H1 (cell line): ENCODE measurements around the gene C6orf62. TPM values are rescaled to one million over a fixed set of nuclear protein-coding genes. Genes with fewer than 3 reads are reported as not detected.

Experiments used
- CTCF ChIA-PET: fragments of 300-600 bp; sonication (Branson Sonifier 250); formaldehyde crosslinking; loops from one replicate; lab custom pipeline; 2021; ENCODE audit not compliant: partially characterized antibody; lab: Charles Lee
- POLR2A ChIA-PET: fragments of 300-600 bp; sonication (Branson Sonifier 250); formaldehyde crosslinking; loops from one replicate; lab custom pipeline; 2021; ENCODE audit warnings: inconsistent platforms; ENCODE audit not compliant: partially characterized antibody; lab: Charles Lee
- DNase-seq, 2 experiments: peaks; one replicate each; pipeline versions ENCODE4 v3.0.0 to v3.0.0-alpha.2; 2010 to 2022; ENCODE audit warnings: low spot score in 2 of 2, low read depth in 1 of 2, mixed read lengths in 1 of 2
- FAIRE-seq: peaks from 2 replicates; lab custom pipeline; 2011; peaks lifted over from hg19 to GRCh38; lab: Jason Lieb, UNC
- H2AFZ ChIP-seq: 2 replicates; pipeline ENCODE4 v1.8.1; 2012; ENCODE audit warnings: low read length, inconsistent platforms
- H2AK5ac ChIP-seq: 2 replicates; pipeline ENCODE4 v1.6.1; 2013; ENCODE audit warnings: low read depth, low read length
- H2BK120ac ChIP-seq: replicated peaks from 2 replicates; pipeline ENCODE3; 2013; ENCODE audit warnings: low read depth, low read length, inconsistent platforms
- H2BK12ac ChIP-seq: 2 replicates; pipeline ENCODE4 v1.6.1; 2013; ENCODE audit warnings: low read depth, low read length
- H2BK15ac ChIP-seq: 2 replicates; pipeline ENCODE4 v1.6.1; 2013; ENCODE audit warnings: low read length
- H2BK20ac ChIP-seq: 2 replicates; pipeline ENCODE4 v1.6.1; 2013; ENCODE audit warnings: low read length
- H2BK5ac ChIP-seq: 2 replicates; pipeline ENCODE4 v1.6.1; 2013; ENCODE audit warnings: low read depth, low read length
- H3K14ac ChIP-seq: 2 replicates; pipeline ENCODE4 v1.6.1; 2013; ENCODE audit warnings: inconsistent platforms; ENCODE audit not compliant: insufficient read length
- H3K18ac ChIP-seq: 2 replicates; pipeline ENCODE4 v1.6.1; 2013; ENCODE audit warnings: low read length; ENCODE audit errors: extremely low read depth
- H3K23ac ChIP-seq: 2 replicates; pipeline ENCODE4 v1.6.1; 2013; ENCODE audit warnings: inconsistent platforms; ENCODE audit not compliant: insufficient read length
- H3K23me2 ChIP-seq: 2 replicates; pipeline ENCODE4 v1.6.1; 2013; ENCODE audit warnings: low read depth, low read length
- H3K27ac ChIP-seq: 2 replicates; pipeline ENCODE4 v1.6.1; 2011; ENCODE audit warnings: low read depth, low read length, inconsistent platforms
- H3K27me3 ChIP-seq, 4 experiments: replicated peaks in 1 of 4; 1 replicate in 1 of 4; 2 replicates in 3 of 4; pipeline versions ENCODE4 v1.6.1 to v1.8.1; 2011 to 2013; ENCODE audit warnings: low read length in 3 of 4, mild to moderate bottlenecking in 3 of 4, inconsistent platforms in 2 of 4, mixed read lengths in 2 of 4, moderate library complexity in 1 of 4; ENCODE audit not compliant: control insufficient read depth in 3 of 4, insufficient read depth in 3 of 4; ENCODE audit errors: extremely low read depth in 1 of 4
- H3K36me3 ChIP-seq, 4 experiments: 2 replicates each; pipeline versions ENCODE4 v1.6.1 to v1.8.1; 2011 to 2013; ENCODE audit warnings: mild to moderate bottlenecking in 4 of 4, low read length in 3 of 4, moderate library complexity in 2 of 4, control low read depth in 1 of 4, inconsistent platforms in 1 of 4; ENCODE audit not compliant: insufficient read depth in 4 of 4, control insufficient read depth in 2 of 4
- H3K4ac ChIP-seq: replicated peaks from 2 replicates; pipeline ENCODE3; 2013; ENCODE audit warnings: low read length, low read depth, mixed read lengths, inconsistent platforms; ENCODE audit not compliant: insufficient read length
- H3K4me1 ChIP-seq, 4 experiments: replicated peaks in 1 of 4; 1 replicate in 1 of 4; 2 replicates in 3 of 4; pipeline versions ENCODE4 v1.6.1 to v1.8.1; 2011 to 2013; ENCODE audit warnings: low read length in 3 of 4, inconsistent platforms in 2 of 4, mixed read lengths in 1 of 4; ENCODE audit not compliant: insufficient read depth in 4 of 4, control insufficient read depth in 3 of 4
- H3K4me2 ChIP-seq, 2 experiments: 2 replicates each; pipeline versions ENCODE4 v1.6.1 to v1.8.1; 2011 to 2013; ENCODE audit warnings: low read depth in 2 of 2, low read length in 2 of 2, control low read depth in 1 of 2, inconsistent platforms in 1 of 2, mild to moderate bottlenecking in 1 of 2; ENCODE audit not compliant: insufficient read depth in 1 of 2
- H3K4me3 ChIP-seq, 4 experiments: fragments of 200-600, 300-600 bp in 1 of 4; sonication (generic), shearing (Covaris generic), sonication (Bioruptor Twin) in 1 of 4; 2 replicates each; pipeline versions ENCODE4 v1.5.1 to v1.8.1; 2011 to 2016; ENCODE audit warnings: low read length in 4 of 4, low read depth in 3 of 4, control low read depth in 2 of 4, inconsistent platforms in 2 of 4, mild to moderate bottlenecking in 2 of 4, mixed read lengths in 1 of 4, moderate library complexity in 1 of 4; ENCODE audit not compliant: insufficient read depth in 2 of 4; ENCODE audit errors: extremely low read depth in 1 of 4
- H3K56ac ChIP-seq: replicated peaks from 2 replicates; pipeline ENCODE3; 2013; ENCODE audit warnings: low read depth, mild to moderate bottlenecking, mixed read lengths, low read length, inconsistent platforms; ENCODE audit not compliant: insufficient read length
- H3K79me1 ChIP-seq: 2 replicates; pipeline ENCODE4 v1.6.1; 2013; ENCODE audit warnings: low read depth, low read length, control low read depth
- H3K79me2 ChIP-seq, 2 experiments: 2 replicates each; pipeline versions ENCODE4 v1.6.1 to v1.8.1; 2012 to 2013; ENCODE audit warnings: low read length in 2 of 2, mild to moderate bottlenecking in 2 of 2, inconsistent platforms in 1 of 2; ENCODE audit not compliant: insufficient read depth in 2 of 2, control insufficient read depth in 1 of 2
- H3K9ac ChIP-seq, 4 experiments: replicated peaks in 1 of 4; 1 replicate in 1 of 4; 2 replicates in 3 of 4; pipeline versions ENCODE4 v1.6.1 to v1.8.1; 2011 to 2013; ENCODE audit warnings: low read depth in 3 of 4, low read length in 3 of 4, control low read depth in 2 of 4, mild to moderate bottlenecking in 2 of 4, moderate library complexity in 2 of 4, inconsistent platforms in 1 of 4; ENCODE audit errors: extremely low read depth in 1 of 4
- H3K9me3 ChIP-seq, 2 experiments: 2 replicates each; pipeline versions ENCODE4 v1.6.1 to v1.8.1; 2012 to 2013; ENCODE audit warnings: mild to moderate bottlenecking in 2 of 2, moderate library complexity in 2 of 2, control low read depth in 1 of 2, inconsistent platforms in 1 of 2, low read depth in 1 of 2, low read length in 1 of 2, mixed read lengths in 1 of 2; ENCODE audit not compliant: insufficient read depth in 2 of 2
- H4K20me1 ChIP-seq, 2 experiments: replicated peaks in 1 of 2; 2 replicates each; pipeline versions ENCODE3 to v1.8.1; 2011 to 2013; ENCODE audit warnings: inconsistent platforms in 2 of 2, low read length in 2 of 2, mild to moderate bottlenecking in 1 of 2; ENCODE audit not compliant: insufficient read depth in 2 of 2, control insufficient read depth in 1 of 2
- H4K5ac ChIP-seq: 2 replicates; pipeline ENCODE4 v1.6.1; 2013; ENCODE audit warnings: low read length, low read depth, mixed read lengths, inconsistent platforms; ENCODE audit not compliant: insufficient read length
- H4K8ac ChIP-seq: 2 replicates; pipeline ENCODE4 v1.8.0; 2013; ENCODE audit warnings: mild to moderate bottlenecking, moderate library complexity, low read length, inconsistent platforms; ENCODE audit not compliant: insufficient read depth; ENCODE audit errors: extremely low read depth
- H4K91ac ChIP-seq: replicated peaks from 2 replicates; pipeline ENCODE3; 2013; ENCODE audit warnings: low read length, mixed read lengths, inconsistent platforms; ENCODE audit not compliant: insufficient read length
- ASH2L ChIP-seq: fragments of 200-600, 300-600 bp; sonication (generic); IDR thresholded peaks from one replicate; pipeline ENCODE4 v1.7.1; 2017; ENCODE audit warnings: low read length
- BACH1 ChIP-seq: IDR thresholded peaks from 2 replicates; pipeline ENCODE4 v1.6.1; 2012; ENCODE audit warnings: low read length, improper control_type of control experiment
- BCL11A ChIP-seq, 2 experiments: IDR thresholded peaks; one replicate each; pipeline ENCODE4 v1.6.1; 2011; ENCODE audit warnings: low read depth in 2 of 2, low read length in 2 of 2, mild to moderate bottlenecking in 2 of 2
- CBX5 ChIP-seq: fragments of 300-800, 300-1000 bp; sonication (generic); IDR thresholded peaks from 2 replicates; pipeline ENCODE4 v1.7.1; 2016; ENCODE audit warnings: antibody characterized with exemption, low read length, low read depth
- CBX8 ChIP-seq: fragments of 300-800, 300-1000 bp; sonication (generic); IDR thresholded peaks from 2 replicates; pipeline ENCODE4 v1.7.1; 2016; ENCODE audit warnings: low read depth, low read length, borderline replicate concordance
- CHD1 ChIP-seq: IDR thresholded peaks from 2 replicates; pipeline ENCODE4 v1.6.1; 2012; ENCODE audit warnings: low read depth, low read length, improper control_type of control experiment
- FOSL1 ChIP-seq: IDR thresholded peaks from 2 replicates; pipeline ENCODE4 v1.6.1; 2011; ENCODE audit warnings: mild to moderate bottlenecking, low read depth, low read length, moderate library complexity; ENCODE audit not compliant: insufficient read depth
- KDM1A ChIP-seq: fragments of 200-600, 300-600 bp; sonication (generic); IDR thresholded peaks from 2 replicates; pipeline ENCODE4 v1.7.1; 2016; ENCODE audit warnings: mild to moderate bottlenecking, low read length, borderline replicate concordance
- NANOG ChIP-seq: IDR thresholded peaks from 2 replicates; pipeline ENCODE4 v1.6.1; 2011; ENCODE audit warnings: low read length, low read depth, mild to moderate bottlenecking, inconsistent platforms; ENCODE audit not compliant: insufficient read depth, poor library complexity, severe bottlenecking
- PHF8 ChIP-seq: fragments of 200-600 bp; sonication (generic); conservative IDR thresholded peaks from 2 replicates; pipeline ENCODE4 v1.7.1; 2012; ENCODE audit warnings: low read depth, mild to moderate bottlenecking, inconsistent platforms, low read length, moderate library complexity
- SAP30 ChIP-seq: fragments of 300-600 bp; sonication (generic); IDR thresholded peaks from 2 replicates; pipeline ENCODE4 v1.7.1; 2012; ENCODE audit warnings: low read length, moderate library complexity, mild to moderate bottlenecking, inconsistent platforms; ENCODE audit not compliant: insufficient read depth, insufficient replicate concordance
- SIN3A ChIP-seq, 2 experiments: IDR thresholded peaks in 1 of 2; conservative IDR thresholded peaks in 1 of 2; 2 replicates each; pipeline ENCODE4 v1.6.1; 2011 to 2012; ENCODE audit warnings: low read length in 2 of 2, improper control_type of control experiment in 1 of 2, low read depth in 1 of 2, mild to moderate bottlenecking in 1 of 2
- WGBS, 2 experiments: shearing (Covaris generic) in 1 of 2; methylation state at CpG; one replicate each; pipeline versions ENCODE4 v1.1.6 to v1.1.7; 2013 to 2015; ENCODE audit warnings: low lambda C conversion rate in 2 of 2, mixed read lengths in 2 of 2, inconsistent platforms in 1 of 2, low coverage in 1 of 2, missing lambda C conversion rate in 1 of 2; ENCODE audit not compliant: insufficient replicate concordance in 2 of 2, insufficient coverage in 1 of 2, insufficient read length in 1 of 2; ENCODE audit errors: extremely low coverage in 1 of 2, missing lambda C conversion rate in 1 of 2; 5-methylcytosine and 5-hydroxymethylcytosine counted together
- polyA plus RNA-seq, 7 experiments: library from polyadenylated mRNA; depleted of rRNA in 3 of 7; stranded (reverse) in 5 of 7; unstranded in 2 of 7; fragments of >200 nt in 5 of 7; fragments of 200-250 nt in 2 of 7; gene quantifications; 1 replicate in 5 of 7; 2 replicates in 1 of 7; 4 replicates in 1 of 7; pipeline versions ENCODE4 v1.2.1 to v1.2.3, GENCODE V29; 2011 to 2013; ENCODE audit warnings: missing spikeins in 2 of 7, mixed read lengths in 2 of 7
- total RNA-seq: library from RNA; stranded (reverse); fragmentation: NEBNext Ultra II Directional; extraction: Animal tissue kit (Norgen Biotek cat#: 25700); gene quantifications from 2 replicates; pipeline ENCODE4 v1.2.1, GENCODE V29; 2021
- TF ChIP-seq, protein P1 (sequence below): IDR thresholded peaks from 2 replicates; pipeline ENCODE4 v1.6.1; 2011; ENCODE audit warnings: low read length, improper control_type of control experiment

C6orf62 gene
- total and polyA plus RNA-seq, 2 of the 8 experiments (the other 6 are each of a cell fraction or from before 2014, with no cell fraction given) = 25.6 to 101 TPM

DNA sequence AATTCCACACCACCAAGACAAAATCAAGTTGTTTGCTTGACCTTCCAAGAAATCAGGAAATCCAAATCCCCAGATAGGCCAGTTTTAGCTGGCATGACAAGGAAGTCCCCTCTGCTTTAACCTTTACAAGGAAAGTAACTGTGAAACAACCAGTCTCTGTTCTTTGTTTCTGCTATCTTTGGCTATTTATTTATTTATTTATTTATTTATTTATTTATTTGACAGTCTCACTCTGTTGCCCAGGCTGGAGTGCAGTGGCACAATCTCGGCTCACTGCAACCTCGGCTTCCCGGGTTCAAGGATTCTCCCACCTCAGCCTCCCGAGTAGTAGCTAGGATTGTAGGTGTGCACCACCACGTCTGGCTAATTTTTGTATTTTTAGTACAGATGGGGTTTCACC, 41.3 kb upstream of the C6orf62 start:
- H2BK15ac ChIP-seq = no peak overlapping the region
- CTCF ChIA-PET = interaction anchor here (1.0 to 1.8 kb wide), 2 partner anchors 13 to 43 kb away, joined by 3 to 5 read pairs; no protein-coding TSS in a partner anchor
- no peak for DNase-seq
- H3K27ac ChIP-seq = no peak overlapping the region
- no peak overlapping the region for H3K9ac ChIP-seq
- H3K18ac ChIP-seq = no peak overlapping the region
- no peak for TF ChIP-seq SIN3A (conservative IDR thresholded peaks at IDR 0.05 in 1 of 2, IDR thresholded peaks at IDR 0.05 in 1 of 2; ENCODE audit: low read depth in 1 of 2, low read length in 2 of 2)
- TF ChIP-seq ASH2L = no peak
- TF ChIP-seq PHF8 = no peak
- TF ChIP-seq CHD1 = no peak
- no peak for TF ChIP-seq KDM1A
- TF ChIP-seq NANOG = no peak
- no peak for TF ChIP-seq FOSL1
- TF ChIP-seq CBX8 = no peak
- TF ChIP-seq, protein P1, sequence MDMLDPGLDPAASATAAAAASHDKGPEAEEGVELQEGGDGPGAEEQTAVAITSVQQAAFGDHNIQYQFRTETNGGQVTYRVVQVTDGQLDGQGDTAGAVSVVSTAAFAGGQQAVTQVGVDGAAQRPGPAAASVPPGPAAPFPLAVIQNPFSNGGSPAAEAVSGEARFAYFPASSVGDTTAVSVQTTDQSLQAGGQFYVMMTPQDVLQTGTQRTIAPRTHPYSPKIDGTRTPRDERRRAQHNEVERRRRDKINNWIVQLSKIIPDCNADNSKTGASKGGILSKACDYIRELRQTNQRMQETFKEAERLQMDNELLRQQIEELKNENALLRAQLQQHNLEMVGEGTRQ = no peak
- no peak for TF ChIP-seq BACH1
- no peak for TF ChIP-seq BCL11A (IDR thresholded peaks at IDR 0.05; ENCODE audit: low read depth in 2 of 2, low read length in 2 of 2)
- TF ChIP-seq SAP30 = no peak
- TF ChIP-seq CBX5 = no peak
- TF ChIP-seq, all 59 proteins: peak for 0
- Histone ChIP-seq H3K23me2 (no peaks in the 10 kb centered on the region), H3K4ac (no peak overlapping the region), H2AK5ac (no peak overlapping the region), H2BK5ac (no peak overlapping the region), H4K8ac (no peak overlapping the region), H3K56ac (no peak overlapping the region), H2BK120ac (no peak overlapping the region), H3K36me3 (no peaks in the 10 kb centered on the region), H3K9me3 (no peaks in the 10 kb centered on the region), H3K4me2 (no peak overlapping the region), H2BK20ac (no peak overlapping the region), H4K20me1 (no peaks in the 10 kb centered on the region), H2AFZ (no peak overlapping the region), H2BK12ac (no peak overlapping the region), H3K79me1 (no peaks in the 10 kb centered on the region), H3K14ac (no peak overlapping the region), H3K4me3 (no peak overlapping the region), H3K4me1 (no peaks in the 10 kb centered on the region), H4K91ac (no peak overlapping the region), H3K23ac (no peak overlapping the region), H4K5ac (no peak overlapping the region), H3K79me2 (no peaks in the 10 kb centered on the region), H3K27me3 (no peaks in the 10 kb centered on the region)
- POLR2A ChIA-PET = interaction anchor here (3.3 kb wide), 1 partner anchor 15 kb away, joined by 9 read pairs; no protein-coding TSS in a partner anchor
- FAIRE-seq = no peak
- 96% methylated on average over 5 of the region's 5 CpGs; no CpG with 5 or more reads in 1 of the 2 experiments for WGBS, 2 experiments
